ENCODE data around the gene OR56A5. TPM values are rescaled to one million over a fixed set of nuclear protein-coding genes. Genes with fewer than 3 reads are reported as not detected.

Gene OR56A5
- polyA plus RNA-seq (2013): not detected in 2 replicates

DNA sequence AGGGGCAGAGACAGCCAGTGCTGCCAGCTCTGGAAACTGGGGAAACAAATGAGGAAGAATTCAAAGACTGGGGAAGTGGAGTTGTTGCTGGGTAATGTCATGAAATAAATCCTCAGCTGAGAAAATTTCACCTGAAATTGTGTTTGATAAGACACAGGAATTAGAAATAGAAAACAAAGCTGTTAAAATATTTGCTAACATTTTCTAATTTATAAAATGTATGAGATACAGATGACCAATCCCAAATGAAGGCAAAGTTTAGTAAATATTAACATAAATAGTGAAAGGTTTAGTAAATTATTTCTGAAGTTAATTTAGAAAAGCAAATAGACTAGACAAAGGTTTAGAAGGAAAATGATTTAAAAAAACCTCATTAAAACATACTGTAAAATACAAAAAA is at the start of gene OR56A5:
TSS of gene OR56A5 (minus strand) at position 101 of the 400 bp plus-strand sequence. CDS start at position 101, 0 bp downstream.
- Histone ChIP-seq H3K4me2 (ENCODE audit: low read length) (no peak within 1 kb of the TSS), H3K23ac (ENCODE audit: low read length) (no peak within 1 kb of the TSS), H3K4ac (ENCODE audit: low read depth, low read length) (no peak within 1 kb of the TSS), H3K4me3 (ENCODE audit: low read depth, low read length) (no peak within 1 kb of the TSS), H4K12ac (ENCODE audit: low read depth, low read length) (no peak within 1 kb of the TSS), H3K79me1 (ENCODE audit: low read length) (no peaks in the 10 kb centered on the region), H3K4me1 (ENCODE audit: control insufficient read depth in 1 of 2, insufficient read depth in 2 of 2, low read length in 2 of 2) (no peaks in the 10 kb centered on the region), H2BK12ac (ENCODE audit: low read length) (no peak within 1 kb of the TSS), H3K9ac (ENCODE audit: low read length) (no peak within 1 kb of the TSS), H3K27me3 (ENCODE audit: insufficient read depth, low read length) (no peaks in the 10 kb centered on the region), H2AFZ (ENCODE audit: insufficient read depth, low read length, poor library complexity) (no peak within 1 kb of the TSS), H3K9me3 (ENCODE audit: insufficient read depth, low read depth, low read length) (peaks cover 3% of the 10 kb centered on the region), H3K36me3 (ENCODE audit: control insufficient read depth in 1 of 2, insufficient read depth in 2 of 2, low read length in 2 of 2) (no peaks in the 10 kb centered on the region), H2AK5ac (ENCODE audit: low read length) (no peak within 1 kb of the TSS), H4K91ac (ENCODE audit: low read depth, low read length) (no peak within 1 kb of the TSS), H3K79me2 (ENCODE audit: control insufficient read depth, insufficient read depth, low read length, poor library complexity) (no peaks in the 10 kb centered on the region), H2BK120ac (ENCODE audit: insufficient read depth, low read length, poor library complexity) (no peak within 1 kb of the TSS), H3K18ac (ENCODE audit: low read length) (no peak within 1 kb of the TSS), H3K27ac (ENCODE audit: low read depth, low read length) (no peak within 1 kb of the TSS), H3K14ac (ENCODE audit: low read length) (no peak within 1 kb of the TSS), H4K8ac (ENCODE audit: low read depth, low read length) (no peak within 1 kb of the TSS), H2BK5ac (ENCODE audit: low read depth, low read length, poor library complexity) (no peak within 1 kb of the TSS)
- no peak for DNase-seq

GRCh38 chr11:6013042-6013441 is 44.7 kb upstream of the OR56A5 start:
- Histone ChIP-seq H3K18ac (ENCODE audit: low read length) (no peak overlapping the region), H2AFZ (ENCODE audit: insufficient read depth, low read length, poor library complexity) (no peak overlapping the region), H3K9ac (ENCODE audit: low read length) (no peak overlapping the region), H3K4me1 (ENCODE audit: control insufficient read depth in 1 of 2, insufficient read depth in 2 of 2, low read length in 2 of 2) (no peaks in the 10 kb centered on the region), H3K27me3 (ENCODE audit: insufficient read depth, low read length) (no peaks in the 10 kb centered on the region), H2BK5ac (ENCODE audit: low read depth, low read length, poor library complexity) (no peak overlapping the region), H3K4ac (ENCODE audit: low read depth, low read length) (no peak overlapping the region), H2BK120ac (ENCODE audit: insufficient read depth, low read length, poor library complexity) (no peak overlapping the region), H3K79me1 (ENCODE audit: low read length) (no peaks in the 10 kb centered on the region), H3K79me2 (ENCODE audit: control insufficient read depth, insufficient read depth, low read length, poor library complexity) (no peaks in the 10 kb centered on the region), H3K27ac (ENCODE audit: low read depth, low read length) (no peak overlapping the region), H3K14ac (ENCODE audit: low read length) (no peak overlapping the region), H3K4me3 (ENCODE audit: low read depth, low read length) (no peak overlapping the region), H4K12ac (ENCODE audit: low read depth, low read length) (no peak overlapping the region), H4K8ac (ENCODE audit: low read depth, low read length) (no peak overlapping the region), H2AK5ac (ENCODE audit: low read length) (no peak overlapping the region), H3K9me3 (ENCODE audit: insufficient read depth, low read depth, low read length) (no peaks in the 10 kb centered on the region), H3K4me2 (ENCODE audit: low read length) (no peak overlapping the region), H3K23ac (ENCODE audit: low read length) (no peak overlapping the region), H3K36me3 (ENCODE audit: control insufficient read depth in 1 of 2, insufficient read depth in 2 of 2, low read length in 2 of 2) (no peaks in the 10 kb centered on the region), H4K91ac (ENCODE audit: low read depth, low read length) (no peak overlapping the region), H2BK12ac (ENCODE audit: low read length) (no peak overlapping the region)
- WGBS (ENCODE audit: extremely low coverage, insufficient coverage, insufficient read length): no CpG with 5 or more reads among the region's 3 CpGs
- DNase-seq: no peak

- Histone ChIP-seq H3K18ac (ENCODE audit: low read length) (no peak overlapping the region), H4K12ac (ENCODE audit: low read depth, low read length) (no peak overlapping the region), H2BK12ac (ENCODE audit: low read length) (no peak overlapping the region), H3K4me3 (ENCODE audit: low read depth, low read length) (no peak overlapping the region), H3K9me3 (ENCODE audit: insufficient read depth, low read depth, low read length) (no peaks in the 10 kb centered on the region), H3K4me1 (ENCODE audit: control insufficient read depth in 1 of 2, insufficient read depth in 2 of 2, low read length in 2 of 2) (no peaks in the 10 kb centered on the region), H3K4ac (ENCODE audit: low read depth, low read length) (no peak overlapping the region), H2BK120ac (ENCODE audit: insufficient read depth, low read length, poor library complexity) (no peak overlapping the region), H4K8ac (ENCODE audit: low read depth, low read length) (no peak overlapping the region), H4K91ac (ENCODE audit: low read depth, low read length) (no peak overlapping the region), H3K27me3 (ENCODE audit: insufficient read depth, low read length) (no peaks in the 10 kb centered on the region), H2AFZ (ENCODE audit: insufficient read depth, low read length, poor library complexity) (no peak overlapping the region), H3K9ac (ENCODE audit: low read length) (no peak overlapping the region), H3K79me2 (ENCODE audit: control insufficient read depth, insufficient read depth, low read length, poor library complexity) (no peaks in the 10 kb centered on the region), H3K14ac (ENCODE audit: low read length) (no peak overlapping the region), H2BK5ac (ENCODE audit: low read depth, low read length, poor library complexity) (no peak overlapping the region), H3K79me1 (ENCODE audit: low read length) (no peaks in the 10 kb centered on the region), H2AK5ac (ENCODE audit: low read length) (no peak overlapping the region), H3K23ac (ENCODE audit: low read length) (no peak overlapping the region), H3K27ac (ENCODE audit: low read depth, low read length) (no peak overlapping the region), H3K36me3 (ENCODE audit: control insufficient read depth in 1 of 2, insufficient read depth in 2 of 2, low read length in 2 of 2) (no peaks in the 10 kb centered on the region), H3K4me2 (ENCODE audit: low read length) (no peak overlapping the region)
- WGBS (ENCODE audit: extremely low coverage, insufficient coverage, insufficient read length): no CpG with 5 or more reads among the region's 4 CpGs
- DNase-seq: no peak
Observed at GRCh38 chr11:6012035-6012668, 43.9 kb upstream of the OR56A5 start.

GRCh38 chr11:6006846-6007245 is 38.6 kb upstream of the OR56A5 start, which contains the start of gene OR56A4:
TSS of gene OR56A4 (minus strand) at chr11:6006946. CDS start at chr11:6002992, 3,954 bp downstream.
- Histone ChIP-seq H3K18ac (ENCODE audit: low read length) (no peak within 1 kb of the TSS), H3K14ac (ENCODE audit: low read length) (no peak within 1 kb of the TSS), H2AK5ac (ENCODE audit: low read length) (no peak within 1 kb of the TSS), H3K4ac (ENCODE audit: low read depth, low read length) (no peak within 1 kb of the TSS), H2BK12ac (ENCODE audit: low read length) (no peak within 1 kb of the TSS), H2BK120ac (ENCODE audit: insufficient read depth, low read length, poor library complexity) (no peak within 1 kb of the TSS), H3K4me1 (ENCODE audit: control insufficient read depth in 1 of 2, insufficient read depth in 2 of 2, low read length in 2 of 2) (no peaks in the 10 kb centered on the region), H3K4me2 (ENCODE audit: low read length) (no peak within 1 kb of the TSS), H4K91ac (ENCODE audit: low read depth, low read length) (no peak within 1 kb of the TSS), H3K4me3 (ENCODE audit: low read depth, low read length) (no peak within 1 kb of the TSS), H3K79me2 (ENCODE audit: control insufficient read depth, insufficient read depth, low read length, poor library complexity) (no peaks in the 10 kb centered on the region), H3K27ac (ENCODE audit: low read depth, low read length) (no peak within 1 kb of the TSS), H3K79me1 (ENCODE audit: low read length) (no peaks in the 10 kb centered on the region), H3K36me3 (ENCODE audit: control insufficient read depth in 1 of 2, insufficient read depth in 2 of 2, low read length in 2 of 2) (no peaks in the 10 kb centered on the region), H3K23ac (ENCODE audit: low read length) (no peak within 1 kb of the TSS), H3K9ac (ENCODE audit: low read length) (no peak within 1 kb of the TSS), H4K8ac (ENCODE audit: low read depth, low read length) (no peak within 1 kb of the TSS), H3K9me3 (ENCODE audit: insufficient read depth, low read depth, low read length) (no peaks in the 10 kb centered on the region), H2AFZ (ENCODE audit: insufficient read depth, low read length, poor library complexity) (no peak within 1 kb of the TSS), H4K12ac (ENCODE audit: low read depth, low read length) (no peak within 1 kb of the TSS), H3K27me3 (ENCODE audit: insufficient read depth, low read length) (no peaks in the 10 kb centered on the region), H2BK5ac (ENCODE audit: low read depth, low read length, poor library complexity) (no peak within 1 kb of the TSS)
- DNase-seq: no peak
